AG04450 (cell line): ENCODE measurements around the gene IRF5. TPM values are rescaled to one million over a fixed set of nuclear protein-coding genes. Genes with fewer than 3 reads are reported as not detected.

ENCODE experiments used
- CTCF ChIA-PET: fragments of 300-600, 350-600 bp; formaldehyde crosslinking; extraction: SDS; loops from one replicate; lab custom pipeline; 2022; ENCODE audit warnings: antibody characterized with exemption, inconsistent platforms; lab: Charles Lee
- POLR2A ChIA-PET: fragments of 350-600 bp; formaldehyde crosslinking; extraction: SDS; loops from one replicate; lab custom pipeline; 2021; ENCODE audit warnings: antibody characterized with exemption, inconsistent platforms; lab: Yijun Ruan, JAX
- DNase-seq: peaks from one replicate; pipeline ENCODE4 v3.0.0-alpha.2; 2011; ENCODE audit warnings: low read depth, low spot score
- H3K27ac ChIP-seq: one replicate; pipeline ENCODE4 v1.5.1; 2012; ENCODE audit warnings: low read depth, low read length, control low read depth
- H3K27me3 ChIP-seq: one replicate; pipeline ENCODE4 v1.6.0; 2012; ENCODE audit warnings: low read length; ENCODE audit not compliant: control insufficient read depth, insufficient read depth
- H3K4me3 ChIP-seq: 2 replicates; pipeline ENCODE4 v1.5.1; 2011; ENCODE audit warnings: mild to moderate bottlenecking, low read depth, low read length, control low read depth
- H3K9me3 ChIP-seq: 2 replicates; pipeline ENCODE4 v1.5.1; 2012; ENCODE audit warnings: low read length; ENCODE audit not compliant: control insufficient read depth, insufficient read depth
- CTCF ChIP-seq: IDR thresholded peaks from 2 replicates; pipeline ENCODE4 v1.5.1; 2011; ENCODE audit warnings: low read depth, low read length, control low read depth, inconsistent platforms
- polyA plus RNA-seq: library from polyadenylated mRNA; depleted of rRNA; stranded (reverse); fragments of >200 nt; gene quantifications from 2 replicates; pipeline ENCODE4 v1.2.3, GENCODE V29; 2011

Gene IRF5
- polyA plus RNA-seq, 1 experiment = 0.06 TPM

GRCh38 chr7:128928882-128929788 lies 8.6 kb upstream of the IRF5 start:
- Histone ChIP-seq H3K27me3 (peaks cover 20% of the 10 kb centered on the region), H3K9me3 (peaks cover 5% of the 10 kb centered on the region; the same call in 1 of the 2 replicates), H3K4me3 (no peak overlapping the region), H3K27ac (no peak overlapping the region)
- no peak for DNase-seq
- TF ChIP-seq CTCF = no peak
- CTCF ChIA-PET = no interaction called here
- POLR2A ChIA-PET = no interaction called here

GRCh38 chr7:128931190-128931798 lies 6.4 kb upstream of the IRF5 start:
- Histone ChIP-seq H3K9me3 (peaks cover 5% of the 10 kb centered on the region; the same call in 1 of the 2 replicates), H3K27ac (no peak overlapping the region), H3K27me3 (peaks cover 31% of the 10 kb centered on the region), H3K4me3 (no peak overlapping the region)
- CTCF ChIA-PET = no interaction called here
- DNase-seq = no peak
- POLR2A ChIA-PET = no interaction called here
- no peak for TF ChIP-seq CTCF

- peaks cover 5% of the 10 kb centered on the region; the same call in 1 of the 2 replicates for H3K9me3 ChIP-seq
- no peak for TF ChIP-seq CTCF
- CTCF ChIA-PET = no interaction called here
- DNase-seq = no peak
- peaks cover 38% of the 10 kb centered on the region for H3K27me3 ChIP-seq
- no peak overlapping the region for H3K27ac ChIP-seq
- POLR2A ChIA-PET = no interaction called here
- no peak overlapping the region for H3K4me3 ChIP-seq
These were observed 5.5 kb upstream of the IRF5 start for GRCh38 chr7:128931965-128932861.

GRCh38 chr7:128932862-128933179 lies 4.9 kb upstream of the IRF5 start:
- DNase-seq = no peak
- no peak for TF ChIP-seq CTCF
- Histone ChIP-seq H3K27ac (no peak overlapping the region), H3K9me3 (peaks cover 5% of the 10 kb centered on the region; the same call in 1 of the 2 replicates), H3K27me3 (peaks cover 42% of the 10 kb centered on the region), H3K4me3 (no peak overlapping the region)
- POLR2A ChIA-PET = no interaction called here
- CTCF ChIA-PET = interaction anchor here (1.0 kb wide), 1 partner anchor 158 kb away, joined by 3 read pairs; no protein-coding TSS in a partner anchor
